K562 (cell line): ENCODE data around the gene STK26. TPM values are rescaled to one million over a fixed set of nuclear protein-coding genes. Genes with fewer than 3 reads are reported as not detected.

Experiments used
- ATF7 ChIP-seq: fragments of 450-650 bp; IDR thresholded peaks from 2 replicates; pipeline ENCODE4 v1.7.1; 2014; ENCODE audit warnings: mild to moderate bottlenecking, moderate library complexity
- EGR1 ChIP-seq: fragments of 450-650 bp; conservative IDR thresholded peaks from 2 replicates; pipeline ENCODE4 v1.6.1; 2017; ENCODE audit warnings: mild to moderate bottlenecking
- HCFC1 ChIP-seq: IDR thresholded peaks from 2 replicates; pipeline ENCODE4 v1.6.1; 2012; ENCODE audit warnings: low read depth, low read length, improper control_type of control experiment
- HNRNPL ChIP-seq: fragments of 200-400 bp; formaldehyde crosslinking; IDR thresholded peaks from 2 replicates; pipeline ENCODE4 v1.6.1; 2017; ENCODE audit warnings: low read depth, mild to moderate bottlenecking, low read length
- MAX ChIP-seq: sonication (generic); formaldehyde crosslinking; IDR thresholded peaks from 2 replicates; pipeline ENCODE4 v1.9.0; 2022; ENCODE audit warnings: mild to moderate bottlenecking, missing genetic modification reagents
- MBD1 ChIP-seq: fragments of 250-450 bp; sonication (Bioruptor Pico); IDR thresholded peaks from 2 replicates; pipeline ENCODE4 v1.8.0; 2022; ENCODE audit warnings: inconsistent platforms
- MGA ChIP-seq: fragments of 450-650 bp; IDR thresholded peaks from 2 replicates; pipeline ENCODE4 v1.6.1; 2016; ENCODE audit warnings: mild to moderate bottlenecking, moderate library complexity
- NR2C2 ChIP-seq, 2 experiments: fragments of 200-800 bp in 1 of 2; sonication (Bioruptor generic) in 1 of 2; sonication (generic) in 1 of 2; formaldehyde crosslinking in 1 of 2; IDR thresholded peaks; 2 replicates each; pipeline versions ENCODE4 v1.6.1 to v1.8.0; 2016 to 2022; ENCODE audit warnings: mild to moderate bottlenecking in 1 of 2, missing compliant biosample characterization in 1 of 2, missing genetic modification characterization in 1 of 2, missing genetic modification reagents in 1 of 2
- POLR2H ChIP-seq: IDR thresholded peaks from 2 replicates; pipeline ENCODE4 v1.6.1; 2016; ENCODE audit warnings: missing genetic modification characterization, low read depth, mild to moderate bottlenecking, control low read depth, missing compliant biosample characterization, moderate library complexity
- RBM22 ChIP-seq: fragments of 200-400 bp; formaldehyde crosslinking; IDR thresholded peaks from 2 replicates; pipeline ENCODE4 v1.6.1; 2018; ENCODE audit warnings: low read length, low read depth; ENCODE audit not compliant: poor library complexity, severe bottlenecking
- ZEB2 ChIP-seq: fragments of 450-650 bp; IDR thresholded peaks from 2 replicates; pipeline ENCODE4 v1.6.1; 2016
- ZFX ChIP-seq: sonication (generic); formaldehyde crosslinking; IDR thresholded peaks from 2 replicates; pipeline ENCODE4 v1.8.0; 2022; ENCODE audit warnings: mild to moderate bottlenecking, missing genetic modification reagents, moderate library complexity
- ZNF263 ChIP-seq: sonication (generic); formaldehyde crosslinking; IDR thresholded peaks from 2 replicates; pipeline ENCODE4 v1.8.0; 2022; ENCODE audit warnings: mild to moderate bottlenecking, missing genetic modification reagents, borderline replicate concordance
- polyA plus RNA-seq, 8 experiments: library from polyadenylated mRNA; depleted of rRNA in 4 of 8; stranded (reverse) in 5 of 8; unstranded in 3 of 8; fragments of >200 nt; fragmentation: Nextera tagmentation in 2 of 8; fragmentation: Illumina TruSeq in 1 of 8; extraction: Ambion mirVana in 2 of 8; extraction: Trizol in 1 of 8; gene quantifications; 2 replicates each; pipeline versions ENCODE4 v1.2.1 to v1.2.3, GENCODE V29; 2011 to 2014; ENCODE audit warnings: inconsistent platforms in 1 of 8, missing spikeins in 1 of 8
- total RNA-seq, 7 experiments: library from RNA; depleted of rRNA in 6 of 7; stranded (reverse); fragments of >200 nt in 6 of 7; fragmentation: Illumina TruSeq in 2 of 7; extraction: Trizol in 2 of 7; gene quantifications; 2 replicates each; pipeline versions ENCODE4 v1.2.1 to v1.2.3, GENCODE V29; 2011 to 2021; ENCODE audit warnings: low replicate concordance in 1 of 7

The STK26 gene
- total and polyA plus RNA-seq, 9 of the 15 experiments (the other 6 are each of a cell fraction or from before 2014, with no cell fraction given): 28.1 to 72.9 (median 50.1) TPM

- peak; percentile 73 for TF ChIP-seq MGA
- no peak for TF ChIP-seq HCFC1
- 0 out of 2 replicates have a peak, but pooled peaks have one; percentile 50 for TF ChIP-seq ATF7
- peak; percentile 92 for TF ChIP-seq ZFX
- no peak; the same call in 1 of the 2 replicates for TF ChIP-seq ZEB2
- no peak for TF ChIP-seq NR2C2 (CRISPR knock-in tag; IDR thresholded peaks at IDR 0.05)
- no peak for TF ChIP-seq NR2C2 (tag; IDR thresholded peaks at IDR 0.05)
- TF ChIP-seq POLR2H (tag): peak; percentile 91
- peak; percentile 92 for TF ChIP-seq EGR1
- peak; percentile 56 for TF ChIP-seq MAX (CRISPR knock-in tag)
- peak; percentile 73 for TF ChIP-seq RBM22
- TF ChIP-seq ZNF263 (CRISPR knock-in tag): peak; percentile 52; the same call in 1 of the 2 replicates
- TF ChIP-seq HNRNPL: peak; percentile 49; the same call in 1 of the 2 replicates
- no peak for TF ChIP-seq MBD1 (CRISPR knock-in tag)
Observed at GRCh38 chrX:132022967-132023895, at the start of gene STK26 (continued).
